Activated T-helper 2 cell treated with anti-CD3 and anti-CD28 coated beads, Interferon-gamma antibody, Interleukin-2, Interleukin-4, amounts not matched to agents 10 μg/mL and 5 μg/mL and 100 μg/mL, durations not matched to agents 14 hours and 24 hours and 36 hours (primary cell): ENCODE data around the gene B4GALT7. TPM values are rescaled to one million over a fixed set of nuclear protein-coding genes. Genes with fewer than 3 reads are reported as not detected.

Experiments
- DNase-seq: peaks from one replicate; pipeline ENCODE4 v3.0.0; 2021; ENCODE audit warnings: low spot score
- H3K27ac Mint-ChIP-seq: one replicate; pipeline ENCODE4 v1.8.0; 2021; ENCODE audit warnings: mixed read lengths
- H3K27me3 Mint-ChIP-seq: one replicate; pipeline ENCODE4 v1.8.0; 2021; ENCODE audit warnings: low read depth, mixed read lengths
- H3K36me3 Mint-ChIP-seq: one replicate; pipeline ENCODE4 v1.8.0; 2021; ENCODE audit warnings: low read depth, mixed read lengths
- H3K4me1 Mint-ChIP-seq: one replicate; pipeline ENCODE4 v1.8.0; 2021; ENCODE audit warnings: low read depth, mixed read lengths
- H3K4me3 Mint-ChIP-seq: one replicate; pipeline ENCODE4 v1.8.0; 2021; ENCODE audit warnings: low read depth, mild to moderate bottlenecking, moderate library complexity, mixed read lengths
- H3K9me3 Mint-ChIP-seq: one replicate; pipeline ENCODE4 v1.8.0; 2021; ENCODE audit warnings: mixed read lengths
- intact Hi-C: fragments of 100-400 bp; cut with micrococcal nuclease; formaldehyde crosslinking; loops from one replicate; pipeline ENCODE4 v1.15.1; 2023
- total RNA-seq: library from RNA; stranded (reverse); gene quantifications from 2 replicates; pipeline ENCODE4 v1.2.3, GENCODE V29; 2022

Gene B4GALT7
- total RNA-seq, 1 donor from 2014 or later, result 20.9 TPM

- H3K27me3 Mint-ChIP-seq, result peaks cover 3% of the 10 kb centered on the region
- no peaks in the 10 kb centered on the region for H3K4me1 Mint-ChIP-seq
- no peak overlapping the region for H3K27ac Mint-ChIP-seq
- H3K4me3 Mint-ChIP-seq, result no peak overlapping the region
- intact Hi-C loops, result no loop called here
- no peak for DNase-seq
- no peaks in the 10 kb centered on the region for H3K36me3 Mint-ChIP-seq
- H3K9me3 Mint-ChIP-seq, result no peaks in the 10 kb centered on the region
Measured at GRCh38 chr5:177569894-177570293, 30.0 kb upstream of the B4GALT7 start.

DNA sequence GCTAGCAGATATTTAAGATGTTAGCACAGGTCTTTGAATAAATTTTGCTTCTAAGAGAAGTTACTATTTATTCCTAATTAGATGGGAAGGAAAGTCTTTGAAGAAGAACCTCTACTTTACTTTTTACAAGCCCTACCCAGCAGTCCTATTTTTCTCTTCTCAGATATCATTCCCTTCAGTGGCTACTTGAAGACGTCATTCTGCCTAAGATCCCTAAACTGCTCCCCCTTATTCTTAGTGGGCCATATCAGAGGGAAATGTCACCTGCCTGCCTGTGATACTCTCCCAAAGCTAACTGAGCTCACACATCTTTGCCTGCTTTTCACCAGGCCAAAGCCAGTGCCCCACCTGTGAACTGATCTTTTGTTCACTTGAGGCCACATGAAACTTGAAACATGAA lies 24.4 kb upstream of the B4GALT7 start:
- no peak overlapping the region for H3K27ac Mint-ChIP-seq

GRCh38 chr5:177576169-177576568 lies 23.8 kb upstream of the B4GALT7 start:
- DNase-seq, result no peak
- H3K27me3 Mint-ChIP-seq, result peaks cover 3% of the 10 kb centered on the region
- intact Hi-C loops, result no loop called here
- no peak overlapping the region for H3K27ac Mint-ChIP-seq
- no peak overlapping the region for H3K4me3 Mint-ChIP-seq
- H3K9me3 Mint-ChIP-seq, result no peaks in the 10 kb centered on the region
- H3K36me3 Mint-ChIP-seq, result no peaks in the 10 kb centered on the region
- H3K4me1 Mint-ChIP-seq, result no peaks in the 10 kb centered on the region

More for the DNA sequence above, 24.4 kb upstream of the B4GALT7 start:
- intact Hi-C loops, result no loop called here
- no peak overlapping the region for H3K4me3 Mint-ChIP-seq
- H3K36me3 Mint-ChIP-seq, result no peaks in the 10 kb centered on the region
- peaks cover 3% of the 10 kb centered on the region for H3K27me3 Mint-ChIP-seq
- H3K9me3 Mint-ChIP-seq, result no peaks in the 10 kb centered on the region
- DNase-seq, result no peak
- no peaks in the 10 kb centered on the region for H3K4me1 Mint-ChIP-seq

- no peak overlapping the region for H3K27ac Mint-ChIP-seq
- H3K4me3 Mint-ChIP-seq, result no peak overlapping the region
- intact Hi-C loops, result no loop called here
- DNase-seq, result no peak
- H3K9me3 Mint-ChIP-seq, result no peaks in the 10 kb centered on the region
- H3K27me3 Mint-ChIP-seq, result peaks cover 3% of the 10 kb centered on the region
- no peaks in the 10 kb centered on the region for H3K36me3 Mint-ChIP-seq
- H3K4me1 Mint-ChIP-seq, result no peaks in the 10 kb centered on the region
Measured at GRCh38 chr5:177578316-177578715, 21.6 kb upstream of the B4GALT7 start.

DNA sequence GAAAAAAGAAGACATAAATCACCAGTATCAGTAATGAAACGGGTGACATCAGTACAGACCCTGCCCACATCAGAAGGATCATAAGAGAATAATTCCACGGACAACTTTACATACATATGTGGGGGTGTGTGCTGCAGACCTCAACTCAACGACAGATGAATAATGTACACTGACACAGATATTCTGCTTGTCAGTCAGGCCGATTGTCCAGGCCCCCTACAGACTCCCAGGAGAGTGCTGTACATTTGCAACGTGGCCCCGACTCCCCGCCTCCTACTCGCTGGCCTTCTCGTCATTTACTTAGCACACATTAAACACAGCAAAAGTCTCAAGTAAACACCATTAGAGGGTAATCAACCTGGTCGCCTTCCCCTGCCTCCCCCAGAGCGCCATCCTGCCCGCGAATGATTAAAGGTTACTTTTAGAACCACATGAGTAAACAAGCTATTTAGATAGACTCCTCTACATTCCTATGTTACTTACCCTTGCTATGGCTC lies 11.5 kb upstream of the B4GALT7 start:
- H3K27ac Mint-ChIP-seq, result no peak overlapping the region

DNA sequence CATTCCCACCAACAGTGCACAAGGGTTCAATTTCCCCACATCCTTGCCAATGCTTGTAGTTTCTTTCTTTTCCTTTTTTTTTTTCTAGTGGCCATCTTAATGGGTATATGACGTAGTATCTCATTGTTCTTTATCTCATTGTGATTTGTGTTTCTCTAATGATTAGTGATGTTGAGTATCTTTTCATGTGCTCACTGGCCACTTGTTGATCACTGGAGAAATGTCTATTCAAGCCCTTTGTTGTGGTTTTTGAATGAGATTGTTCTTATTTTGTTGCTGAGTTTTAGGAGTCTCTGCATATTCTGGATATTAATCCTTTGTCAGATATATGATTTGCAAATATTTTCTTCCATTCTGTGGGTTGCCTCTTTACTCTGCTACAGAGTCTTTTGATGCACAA lies 9.5 kb upstream of the B4GALT7 start:
- DNase-seq, result no peak
- H3K4me3 Mint-ChIP-seq, result no peak overlapping the region
- no peaks in the 10 kb centered on the region for H3K9me3 Mint-ChIP-seq
- H3K4me1 Mint-ChIP-seq, result peaks cover 17% of the 10 kb centered on the region
- H3K36me3 Mint-ChIP-seq, result peaks cover 34% of the 10 kb centered on the region
- intact Hi-C loops, result loop anchor here (10.0 kb wide), 1 partner anchor 614 kb away; the partner anchor contains the start of gene HNRNPAB
- H3K27ac Mint-ChIP-seq, result no peak overlapping the region
- H3K27me3 Mint-ChIP-seq, result peaks cover 22% of the 10 kb centered on the region

More for the DNA sequence above, 11.5 kb upstream of the B4GALT7 start:
- H3K27me3 Mint-ChIP-seq, result peaks cover 31% of the 10 kb centered on the region
- intact Hi-C loops, result no loop called here
- H3K4me3 Mint-ChIP-seq, result no peak overlapping the region
- peaks cover 15% of the 10 kb centered on the region for H3K36me3 Mint-ChIP-seq
- DNase-seq, result no peak
- H3K4me1 Mint-ChIP-seq, result peaks cover 16% of the 10 kb centered on the region
- H3K9me3 Mint-ChIP-seq, result no peaks in the 10 kb centered on the region

GRCh38 chr5:177591690-177592009 lies 8.3 kb upstream of the B4GALT7 start:
- Mint-ChIP-seq H3K27me3 (peaks cover 21% of the 10 kb centered on the region), H3K9me3 (no peaks in the 10 kb centered on the region), H3K36me3 (peaks cover 45% of the 10 kb centered on the region), H3K4me1 (peaks cover 18% of the 10 kb centered on the region), H3K4me3 (peak overlapping the region; percentile 98), H3K27ac (peak overlapping the region; percentile 80)
- DNase-seq, result no peak
- intact Hi-C loops, result loop anchor here (1.0 to 10.0 kb wide), 3 partner anchors 9 to 613 kb away; partner anchors contain the start of genes B4GALT7, FAM193B and HNRNPAB

DNA sequence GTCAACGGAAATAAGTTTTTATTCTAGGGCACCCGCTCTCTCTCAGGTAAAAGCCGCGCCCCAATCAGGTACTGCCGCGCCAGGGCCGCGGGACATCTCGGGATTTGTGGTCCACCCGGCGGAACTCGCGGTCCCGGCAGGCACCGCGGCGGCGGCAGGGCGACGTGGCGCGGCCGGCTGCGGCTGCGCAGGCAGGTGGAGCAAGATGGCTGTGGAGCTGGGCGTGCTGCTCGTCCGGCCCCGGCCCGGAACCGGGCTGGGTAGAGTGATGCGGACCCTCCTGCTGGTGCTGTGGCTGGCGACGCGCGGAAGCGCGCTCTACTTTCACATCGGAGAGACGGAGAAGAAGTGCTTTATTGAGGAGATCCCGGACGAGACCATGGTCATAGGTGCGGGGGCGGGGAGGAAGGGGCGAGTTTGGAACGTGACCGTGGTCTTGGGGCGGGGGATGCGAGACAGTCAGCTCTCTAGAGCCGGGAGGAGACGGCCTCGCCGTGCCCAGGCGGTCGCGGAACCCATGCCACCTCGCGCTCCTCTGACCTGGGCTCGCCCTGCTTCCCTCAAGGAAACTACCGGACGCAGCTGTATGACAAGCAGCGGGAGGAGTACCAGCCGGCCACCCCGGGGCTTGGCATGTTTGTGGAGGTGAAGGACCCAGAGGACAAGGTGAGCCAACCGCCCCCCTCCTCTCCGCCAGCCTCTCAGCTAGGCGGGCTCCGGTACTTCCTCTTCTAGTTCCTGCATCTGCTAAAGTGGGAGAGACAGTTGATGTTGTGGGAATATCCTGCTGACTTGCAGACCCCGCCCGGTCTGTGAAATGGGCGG lies 7.7 kb upstream of the B4GALT7 start, which contains the start of gene TMED9:
Gene TMED9, plus strand, starts transcription at position 194 of the 825 bp plus-strand sequence. Its CDS starts 12 bp downstream, at position 206.
- Mint-ChIP-seq H3K27ac (peak within 1 kb of the TSS; percentile 98), H3K9me3 (no peaks in the 10 kb centered on the region), H3K4me3 (peak within 1 kb of the TSS; percentile 98), H3K27me3 (peaks cover 21% of the 10 kb centered on the region), H3K4me1 (peaks cover 18% of the 10 kb centered on the region), H3K36me3 (peaks cover 48% of the 10 kb centered on the region)
- DNase-seq, result peak; percentile 89
- intact Hi-C loops, result loop anchor here (1.0 to 10.0 kb wide), 3 partner anchors 8 to 613 kb away; partner anchors contain the start of genes B4GALT7, FAM193B and HNRNPAB

GRCh38 chr5:177592905-177593304 lies 7.0 kb upstream of the B4GALT7 start:
- H3K4me3 Mint-ChIP-seq, result peak overlapping the region; percentile 98
- peak overlapping the region; percentile 49 for H3K27ac Mint-ChIP-seq
- peaks cover 51% of the 10 kb centered on the region for H3K36me3 Mint-ChIP-seq
- intact Hi-C loops, result loop anchor here (1.0 to 10.0 kb wide), 3 partner anchors 7 to 612 kb away; partner anchors contain the start of genes B4GALT7, FAM193B and HNRNPAB
- DNase-seq, result no peak
- no peaks in the 10 kb centered on the region for H3K9me3 Mint-ChIP-seq
- peaks cover 18% of the 10 kb centered on the region for H3K4me1 Mint-ChIP-seq
- peaks cover 21% of the 10 kb centered on the region for H3K27me3 Mint-ChIP-seq

DNA sequence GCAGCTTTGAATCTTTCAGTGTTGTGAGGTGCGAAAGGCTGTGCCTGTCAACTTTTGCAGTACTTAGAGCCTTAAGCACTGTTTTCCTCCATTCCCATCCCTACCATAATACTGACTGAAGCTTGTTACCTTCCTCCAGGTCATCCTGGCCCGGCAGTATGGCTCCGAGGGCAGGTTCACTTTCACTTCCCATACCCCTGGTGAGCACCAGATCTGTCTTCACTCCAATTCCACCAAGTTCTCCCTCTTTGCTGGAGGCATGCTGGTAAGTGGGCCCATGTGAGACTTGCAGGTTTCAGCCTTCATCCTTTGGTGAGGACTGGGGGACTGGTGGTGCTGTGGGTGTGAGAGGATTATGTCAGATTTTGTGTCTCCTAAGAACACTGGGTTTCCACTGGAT lies 6.4 kb upstream of the B4GALT7 start:
- Mint-ChIP-seq H3K4me3 (peak overlapping the region; percentile 98), H3K27me3 (peaks cover 17% of the 10 kb centered on the region), H3K9me3 (no peaks in the 10 kb centered on the region), H3K4me1 (peaks cover 17% of the 10 kb centered on the region), H3K27ac (peak overlapping the region; percentile 44), H3K36me3 (peaks cover 52% of the 10 kb centered on the region)
- DNase-seq, result no peak
- intact Hi-C loops, result loop anchor here (10.0 kb wide), 1 partner anchor 611 kb away; the partner anchor contains the start of gene HNRNPAB

DNA sequence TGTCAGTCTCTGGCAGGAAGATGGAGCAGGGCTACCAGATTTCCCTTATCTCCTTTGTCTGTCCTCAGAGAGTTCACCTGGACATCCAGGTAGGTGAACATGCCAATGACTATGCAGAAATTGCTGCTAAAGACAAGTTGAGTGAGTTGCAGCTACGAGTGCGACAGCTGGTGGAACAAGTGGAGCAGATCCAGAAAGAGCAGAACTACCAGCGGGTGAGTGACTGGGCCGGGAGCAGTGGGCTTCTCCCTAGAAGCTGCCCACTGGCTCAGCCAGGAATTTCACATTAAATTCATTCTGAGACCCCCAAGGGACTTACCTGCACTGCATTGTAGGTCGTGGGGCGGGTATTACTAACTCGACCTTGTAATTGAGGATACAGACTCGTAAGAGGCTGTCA lies 5.9 kb upstream of the B4GALT7 start:
- H3K9me3 Mint-ChIP-seq, result no peaks in the 10 kb centered on the region
- H3K4me3 Mint-ChIP-seq, result no peak overlapping the region
- intact Hi-C loops, result loop anchor here (10.0 kb wide), 1 partner anchor 611 kb away; the partner anchor contains the start of gene HNRNPAB
- peaks cover 13% of the 10 kb centered on the region for H3K27me3 Mint-ChIP-seq
- peaks cover 52% of the 10 kb centered on the region for H3K36me3 Mint-ChIP-seq
- H3K4me1 Mint-ChIP-seq, result peaks cover 17% of the 10 kb centered on the region
- no peak for DNase-seq
- H3K27ac Mint-ChIP-seq, result no peak overlapping the region

DNA sequence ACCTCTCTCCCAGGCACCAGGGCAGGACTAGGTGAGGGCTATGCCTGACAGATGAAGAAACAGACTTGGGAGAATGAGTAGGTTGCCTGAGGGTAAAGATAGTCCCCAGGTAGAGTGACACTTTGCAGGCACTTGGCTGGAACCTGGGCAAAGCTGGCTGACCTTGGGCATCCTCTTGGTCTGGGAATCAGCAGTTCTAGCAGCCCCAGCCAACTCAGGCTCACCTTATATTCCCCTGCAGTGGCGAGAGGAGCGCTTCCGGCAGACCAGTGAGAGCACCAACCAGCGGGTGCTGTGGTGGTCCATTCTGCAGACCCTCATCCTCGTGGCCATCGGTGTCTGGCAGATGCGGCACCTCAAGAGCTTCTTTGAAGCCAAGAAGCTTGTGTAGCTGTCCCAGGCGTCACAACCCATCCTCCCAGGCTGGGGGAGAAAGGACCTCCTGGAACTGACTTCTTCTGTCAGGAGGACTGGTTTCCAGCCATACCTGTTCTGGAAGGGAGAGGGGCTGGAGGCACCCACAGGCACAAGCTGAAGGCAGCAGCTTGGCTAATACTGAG lies 4.8 kb upstream of the B4GALT7 start:
- Mint-ChIP-seq H3K4me3 (peak overlapping the region; percentile 8), H3K4me1 (peaks cover 17% of the 10 kb centered on the region), H3K27ac (no peak overlapping the region), H3K36me3 (peaks cover 52% of the 10 kb centered on the region), H3K27me3 (peaks cover 7% of the 10 kb centered on the region), H3K9me3 (no peaks in the 10 kb centered on the region)
- intact Hi-C loops, result loop anchor here (10.0 kb wide), 1 partner anchor 610 kb away; the partner anchor contains the start of gene HNRNPAB
- no peak for DNase-seq
